ENCODE measurements around the gene BMP6. TPM values are rescaled to one million over a fixed set of nuclear protein-coding genes. Genes with fewer than 3 reads are reported as not detected.

Gene BMP6
- polyA plus RNA-seq, 3 donors: not detected

GRCh38 chr6:7685276-7685675 is 40.6 kb upstream of the BMP6 start:
- no peaks in the 10 kb centered on the region for H3K4me1 ChIP-seq (ENCODE audit: control insufficient read depth in 1 of 2, insufficient read depth in 2 of 2, low read length in 2 of 2)
- H2AFZ ChIP-seq (ENCODE audit: insufficient read depth, low read depth, low read length, poor library complexity, severe bottlenecking): no peak overlapping the region
- H3K36me3 ChIP-seq (replicated peaks in 1 of 2; ENCODE audit: control insufficient read depth in 1 of 2, insufficient read depth in 2 of 2, low read length in 2 of 2): no peaks in the 10 kb centered on the region
- no peak for TF ChIP-seq CTCF (IDR thresholded peaks at IDR 0.05)
- Mint-ChIP-seq H3K9me3 (peaks cover 0 to 1% (median 0%) of the 10 kb centered on the region in 7 donors), H3K27me3 (ENCODE audit: low read depth in 3 of 3) (peaks cover 2 to 6% (median 3%) of the 10 kb centered on the region in 3 donors), H3K27ac (no peak overlapping the region), H3K4me1 (no peaks in the 10 kb centered on the region), H3K36me3 (no peaks in the 10 kb centered on the region), H3K4me3 (no peak overlapping the region)
- H3K4me2 ChIP-seq (replicated peaks; ENCODE audit: extremely low read depth, low read length, poor library complexity, severe bottlenecking): no peak overlapping the region
- H3K9ac ChIP-seq (ENCODE audit: insufficient read depth, low read length, poor library complexity, severe bottlenecking): no peak overlapping the region
- no CpG with 5 or more reads among the region's 1 CpG for WGBS (ENCODE audit: insufficient coverage)
- intact Hi-C loops (cut with micrococcal nuclease): no loop called here
- no peaks in the 10 kb centered on the region for H3K9me3 ChIP-seq (replicated peaks in 1 of 2; ENCODE audit: control insufficient read depth in 1 of 2, insufficient read depth in 1 of 2, low read length in 2 of 2)
- no peak overlapping the region for H3K4me3 ChIP-seq (replicated peaks in 1 of 3; ENCODE audit: low read depth in 2 of 3, low read length in 3 of 3)
- no peak for DNase-seq
- H4K20me1 ChIP-seq (ENCODE audit: insufficient read depth, low read length): no peaks in the 10 kb centered on the region
- H3K27ac ChIP-seq (ENCODE audit: low read depth in 1 of 2, low read length in 2 of 2): no peak overlapping the region
- peaks cover 0 to 3% of the 10 kb centered on the region in 2 donors for H3K27me3 ChIP-seq (ENCODE audit: control insufficient read depth in 2 of 2, insufficient read depth in 2 of 2, low read length in 2 of 2)
- no peaks in the 10 kb centered on the region for H3K79me2 ChIP-seq (ENCODE audit: insufficient read depth, low read length)

GRCh38 chr6:7687145-7688111 is 38.5 kb upstream of the BMP6 start:
- intact Hi-C loops (cut with micrococcal nuclease): no loop called here
- Mint-ChIP-seq H3K36me3 (no peaks in the 10 kb centered on the region), H3K9me3 (no peaks in the 10 kb centered on the region), H3K4me1 (peaks cover 3% of the 10 kb centered on the region), H3K27ac (no peak overlapping the region), H3K27me3 (ENCODE audit: low read depth in 3 of 3) (peaks cover 3 to 7% (median 7%) of the 10 kb centered on the region in 3 donors), H3K4me3 (no peak overlapping the region)
- Histone ChIP-seq H3K9me3 (replicated peaks in 1 of 2; ENCODE audit: control insufficient read depth in 1 of 2, insufficient read depth in 1 of 2, low read length in 2 of 2) (no peaks in the 10 kb centered on the region), H3K27me3 (ENCODE audit: control insufficient read depth in 2 of 2, insufficient read depth in 2 of 2, low read length in 2 of 2) (peaks cover 0 to 3% of the 10 kb centered on the region in 2 donors), H2AFZ (ENCODE audit: insufficient read depth, low read depth, low read length, poor library complexity, severe bottlenecking) (no peak overlapping the region), H3K4me2 (replicated peaks; ENCODE audit: extremely low read depth, low read length, poor library complexity, severe bottlenecking) (no peak overlapping the region), H3K9ac (ENCODE audit: insufficient read depth, low read length, poor library complexity, severe bottlenecking) (no peak overlapping the region), H4K20me1 (ENCODE audit: insufficient read depth, low read length) (no peaks in the 10 kb centered on the region), H3K36me3 (replicated peaks in 1 of 2; ENCODE audit: control insufficient read depth in 1 of 2, insufficient read depth in 2 of 2, low read length in 2 of 2) (no peaks in the 10 kb centered on the region), H3K79me2 (ENCODE audit: insufficient read depth, low read length) (no peaks in the 10 kb centered on the region), H3K4me1 (ENCODE audit: control insufficient read depth in 1 of 2, insufficient read depth in 2 of 2, low read length in 2 of 2) (no peaks in the 10 kb centered on the region), H3K27ac (ENCODE audit: low read depth in 1 of 2, low read length in 2 of 2) (no peak overlapping the region), H3K4me3 (replicated peaks in 1 of 3; ENCODE audit: low read depth in 2 of 3, low read length in 3 of 3) (no peak overlapping the region)
- no peak for DNase-seq
- TF ChIP-seq CTCF (IDR thresholded peaks at IDR 0.05): no peak
- WGBS (ENCODE audit: insufficient coverage): no CpG with 5 or more reads among the region's 8 CpGs

Data from CD14-positive monocyte (primary cell).